ENCODE measurements around the gene PPP4R3B.
"Not testable (repeated sequence)": the region's sequence is repeated elsewhere in the genome, so short reads cannot be mapped to it uniquely, and the experiment has no call there.

PPP4R3B gene

GRCh38 chr2:55609938-55610578 is 7.4 kb downstream of the PPP4R3B start:
- no peaks in the 10 kb centered on the region for H3K9me3 Mint-ChIP-seq
- no peaks in the 10 kb centered on the region for H3K27me3 Mint-ChIP-seq
- intact Hi-C loops (cut with micrococcal nuclease): no loop called here
- H3K4me3 Mint-ChIP-seq: no peak overlapping the region
- peaks cover 52% of the 10 kb centered on the region for H3K36me3 Mint-ChIP-seq (ENCODE audit: low read depth)
- H3K4me1 Mint-ChIP-seq (ENCODE audit: low read depth): peaks cover 16% of the 10 kb centered on the region
- H3K27ac Mint-ChIP-seq: no peak overlapping the region

- no peak overlapping the region for H3K4me3 Mint-ChIP-seq
Measured at GRCh38 chr2:55609193-55609794, 8.1 kb downstream of the PPP4R3B start.

GRCh38 chr2:55607717-55608116 is 9.7 kb downstream of the PPP4R3B start:
- no peak overlapping the region for H3K4me3 Mint-ChIP-seq
- H3K27ac Mint-ChIP-seq: no peak overlapping the region
- intact Hi-C loops (cut with micrococcal nuclease): no loop called here
- no peaks in the 10 kb centered on the region for H3K27me3 Mint-ChIP-seq
- no peaks in the 10 kb centered on the region for H3K9me3 Mint-ChIP-seq
- peaks cover 46% of the 10 kb centered on the region for H3K36me3 Mint-ChIP-seq (ENCODE audit: low read depth)
- H3K4me1 Mint-ChIP-seq (ENCODE audit: low read depth): peaks cover 16% of the 10 kb centered on the region

More at GRCh38 chr2:55609193-55609794, 8.1 kb downstream of the PPP4R3B start:
- H3K27ac Mint-ChIP-seq: no peak overlapping the region
- H3K9me3 Mint-ChIP-seq: no peaks in the 10 kb centered on the region
- intact Hi-C loops (cut with micrococcal nuclease): no loop called here
- peaks cover 49% of the 10 kb centered on the region for H3K36me3 Mint-ChIP-seq (ENCODE audit: low read depth)
- H3K27me3 Mint-ChIP-seq: no peaks in the 10 kb centered on the region
- peaks cover 16% of the 10 kb centered on the region for H3K4me1 Mint-ChIP-seq (ENCODE audit: low read depth)

GRCh38 chr2:55604027-55604565 is 13.3 kb downstream of the PPP4R3B start:
- no peaks in the 10 kb centered on the region for H3K27me3 Mint-ChIP-seq
- intact Hi-C loops (cut with micrococcal nuclease): no loop called here
- no peak overlapping the region for H3K27ac Mint-ChIP-seq
- H3K4me1 Mint-ChIP-seq (ENCODE audit: low read depth): peaks cover 5% of the 10 kb centered on the region
- peaks cover 55% of the 10 kb centered on the region for H3K36me3 Mint-ChIP-seq (ENCODE audit: low read depth)
- H3K4me3 Mint-ChIP-seq: no peak overlapping the region
- no peaks in the 10 kb centered on the region for H3K9me3 Mint-ChIP-seq

GRCh38 chr2:55601849-55602248 is 15.6 kb downstream of the PPP4R3B start:
- Mint-ChIP-seq H3K4me3 (no peak overlapping the region), H3K4me1 (ENCODE audit: low read depth) (no peaks in the 10 kb centered on the region)

GRCh38 chr2:55598056-55598795 is 19.2 kb downstream of the PPP4R3B start:
- Mint-ChIP-seq H3K9me3 (no peaks in the 10 kb centered on the region), H3K27ac (no peak overlapping the region), H3K27me3 (no peaks in the 10 kb centered on the region), H3K4me1 (ENCODE audit: low read depth) (no peaks in the 10 kb centered on the region), H3K4me3 (no peak overlapping the region), H3K36me3 (ENCODE audit: low read depth) (peaks cover 87% of the 10 kb centered on the region)
- intact Hi-C loops (cut with micrococcal nuclease): no loop called here

More at GRCh38 chr2:55601849-55602248, 15.6 kb downstream of the PPP4R3B start:
- H3K9me3 Mint-ChIP-seq: no peaks in the 10 kb centered on the region
- H3K27ac Mint-ChIP-seq: no peak overlapping the region
- H3K27me3 Mint-ChIP-seq: no peaks in the 10 kb centered on the region
- intact Hi-C loops (cut with micrococcal nuclease): no loop called here
- H3K36me3 Mint-ChIP-seq (ENCODE audit: low read depth): peaks cover 69% of the 10 kb centered on the region

GRCh38 chr2:55596795-55597194 is 20.6 kb downstream of the PPP4R3B start:
- H3K27me3 Mint-ChIP-seq; H3K9me3 Mint-ChIP-seq; H3K4me3 Mint-ChIP-seq; intact Hi-C loops (cut with micrococcal nuclease); H3K27ac Mint-ChIP-seq; H3K4me1 Mint-ChIP-seq (ENCODE audit: low read depth): not testable (repeated sequence)
- peaks cover 73% of the 10 kb centered on the region for H3K36me3 Mint-ChIP-seq (ENCODE audit: low read depth)

GRCh38 chr2:55595536-55595935 is 21.9 kb downstream of the PPP4R3B start:
- Mint-ChIP-seq H3K36me3 (ENCODE audit: low read depth) (peaks cover 68% of the 10 kb centered on the region), H3K4me1 (ENCODE audit: low read depth) (no peaks in the 10 kb centered on the region), H3K4me3 (no peak overlapping the region), H3K9me3 (no peaks in the 10 kb centered on the region), H3K27ac (no peak overlapping the region), H3K27me3 (no peaks in the 10 kb centered on the region)
- intact Hi-C loops (cut with micrococcal nuclease): no loop called here

- intact Hi-C loops (cut with micrococcal nuclease): no loop called here
- H3K4me1 Mint-ChIP-seq (ENCODE audit: low read depth): no peaks in the 10 kb centered on the region
- peaks cover 50% of the 10 kb centered on the region for H3K36me3 Mint-ChIP-seq (ENCODE audit: low read depth)
- no peaks in the 10 kb centered on the region for H3K27me3 Mint-ChIP-seq
- H3K9me3 Mint-ChIP-seq: no peaks in the 10 kb centered on the region
- H3K27ac Mint-ChIP-seq: no peak overlapping the region
- H3K4me3 Mint-ChIP-seq: no peak overlapping the region
Measured at GRCh38 chr2:55592130-55592529, 25.3 kb downstream of the PPP4R3B start.

GRCh38 chr2:55590810-55591440 is 26.5 kb downstream of the PPP4R3B start:
- Mint-ChIP-seq H3K27ac (no peak overlapping the region), H3K4me3 (no peak overlapping the region), H3K9me3 (no peaks in the 10 kb centered on the region), H3K36me3 (ENCODE audit: low read depth) (peaks cover 45% of the 10 kb centered on the region), H3K4me1 (ENCODE audit: low read depth) (no peaks in the 10 kb centered on the region), H3K27me3 (no peaks in the 10 kb centered on the region)
- intact Hi-C loops (cut with micrococcal nuclease): no loop called here

- intact Hi-C loops (cut with micrococcal nuclease): no loop called here
- Mint-ChIP-seq H3K27ac (no peak overlapping the region), H3K4me1 (ENCODE audit: low read depth) (peaks cover 9% of the 10 kb centered on the region), H3K36me3 (ENCODE audit: low read depth) (peaks cover 67% of the 10 kb centered on the region), H3K4me3 (no peak overlapping the region), H3K9me3 (no peaks in the 10 kb centered on the region), H3K27me3 (no peaks in the 10 kb centered on the region)
Measured at GRCh38 chr2:55585451-55586080, 31.9 kb downstream of the PPP4R3B start.

- Mint-ChIP-seq H3K4me3 (no peak overlapping the region), H3K9me3 (no peaks in the 10 kb centered on the region), H3K27ac (peak overlapping the region; percentile 18), H3K27me3 (no peaks in the 10 kb centered on the region), H3K36me3 (ENCODE audit: low read depth) (peaks cover 78% of the 10 kb centered on the region), H3K4me1 (ENCODE audit: low read depth) (peaks cover 9% of the 10 kb centered on the region)
- intact Hi-C loops (cut with micrococcal nuclease): no loop called here
Measured at GRCh38 chr2:55581874-55582547, 35.4 kb downstream of the PPP4R3B start.

GRCh38 chr2:55581435-55581834 is 36.0 kb downstream of the PPP4R3B start:
- Mint-ChIP-seq H3K27ac (peak overlapping the region; percentile 18), H3K4me3 (no peak overlapping the region), H3K9me3 (no peaks in the 10 kb centered on the region), H3K27me3 (no peaks in the 10 kb centered on the region), H3K36me3 (ENCODE audit: low read depth) (peaks cover 78% of the 10 kb centered on the region), H3K4me1 (ENCODE audit: low read depth) (peaks cover 9% of the 10 kb centered on the region)
- intact Hi-C loops (cut with micrococcal nuclease): no loop called here
